AG09319 (cell line): ENCODE results near the gene TBX3.

ENCODE experiments used
- DNase-seq: peaks from one replicate; pipeline ENCODE4 v3.0.0-alpha.2; 2010; ENCODE audit warnings: low read depth; ENCODE audit errors: extremely low read depth
- CTCF ChIP-seq: IDR thresholded peaks from 2 replicates; pipeline ENCODE4 v1.5.1; 2011; ENCODE audit warnings: low read depth, mild to moderate bottlenecking, inconsistent platforms, low read length, moderate library complexity

Gene TBX3

GRCh38 chr12:114674251-114675047 is 9.5 kb downstream of the TBX3 start:
- TF ChIP-seq CTCF, result no peak
- DNase-seq, result no peak

GRCh38 chr12:114673901-114674250 is 10.1 kb downstream of the TBX3 start:
- TF ChIP-seq CTCF, result no peak

GRCh38 chr12:114673169-114673833 is 10.7 kb downstream of the TBX3 start:
- peak; percentile 87 for DNase-seq

More at GRCh38 chr12:114673901-114674250, 10.1 kb downstream of the TBX3 start:
- DNase-seq, result no peak

GRCh38 chr12:114672817-114673168 is 11.2 kb downstream of the TBX3 start:
- no peak for TF ChIP-seq CTCF
- DNase-seq, result no peak

More at GRCh38 chr12:114673169-114673833, 10.7 kb downstream of the TBX3 start:
- no peak for TF ChIP-seq CTCF

GRCh38 chr12:114671443-114672411 is 12.2 kb downstream of the TBX3 start:
- TF ChIP-seq CTCF, result no peak
- no peak for DNase-seq

- no peak for TF ChIP-seq CTCF
- no peak for DNase-seq
Measured at GRCh38 chr12:114671066-114671442, 12.9 kb downstream of the TBX3 start.
